GM12865 (cell line): Measurements from ENCODE around the gene FBXO47.

ENCODE experiments used
- DNase-seq: peaks from one replicate; pipeline ENCODE4 v3.0.0; 2010; ENCODE audit warnings: low read depth
- H3K4me3 ChIP-seq: 2 replicates; pipeline ENCODE4 v1.5.1; 2011; ENCODE audit warnings: mild to moderate bottlenecking, low read depth, low read length, control low read depth
- TF ChIP-seq, protein P1 (sequence below): IDR thresholded peaks from 2 replicates; pipeline ENCODE4 v1.5.1; 2011; ENCODE audit warnings: low read length, control low read depth, low read depth, inconsistent platforms; ENCODE audit not compliant: insufficient read depth; ENCODE audit errors: missing control alignments

The FBXO47 gene

GRCh38 chr17:38907930-38908675, 59.1 kb downstream of the FBXO47 start:
- TF ChIP-seq, protein P1, sequence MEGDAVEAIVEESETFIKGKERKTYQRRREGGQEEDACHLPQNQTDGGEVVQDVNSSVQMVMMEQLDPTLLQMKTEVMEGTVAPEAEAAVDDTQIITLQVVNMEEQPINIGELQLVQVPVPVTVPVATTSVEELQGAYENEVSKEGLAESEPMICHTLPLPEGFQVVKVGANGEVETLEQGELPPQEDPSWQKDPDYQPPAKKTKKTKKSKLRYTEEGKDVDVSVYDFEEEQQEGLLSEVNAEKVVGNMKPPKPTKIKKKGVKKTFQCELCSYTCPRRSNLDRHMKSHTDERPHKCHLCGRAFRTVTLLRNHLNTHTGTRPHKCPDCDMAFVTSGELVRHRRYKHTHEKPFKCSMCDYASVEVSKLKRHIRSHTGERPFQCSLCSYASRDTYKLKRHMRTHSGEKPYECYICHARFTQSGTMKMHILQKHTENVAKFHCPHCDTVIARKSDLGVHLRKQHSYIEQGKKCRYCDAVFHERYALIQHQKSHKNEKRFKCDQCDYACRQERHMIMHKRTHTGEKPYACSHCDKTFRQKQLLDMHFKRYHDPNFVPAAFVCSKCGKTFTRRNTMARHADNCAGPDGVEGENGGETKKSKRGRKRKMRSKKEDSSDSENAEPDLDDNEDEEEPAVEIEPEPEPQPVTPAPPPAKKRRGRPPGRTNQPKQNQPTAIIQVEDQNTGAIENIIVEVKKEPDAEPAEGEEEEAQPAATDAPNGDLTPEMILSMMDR: no peak
- H3K4me3 ChIP-seq: no peak overlapping the region
- no peak for DNase-seq

GRCh38 chr17:38906460-38907228, 60.6 kb downstream of the FBXO47 start:
- TF ChIP-seq, protein P1: no peak
- H3K4me3 ChIP-seq: no peak overlapping the region
- no peak for DNase-seq

- TF ChIP-seq, protein P1: no peak
- DNase-seq: no peak
- no peak overlapping the region for H3K4me3 ChIP-seq
Measured at GRCh38 chr17:38905375-38905774, 61.8 kb downstream of the FBXO47 start.

GRCh38 chr17:38904892-38905291, 62.3 kb downstream of the FBXO47 start:
- no peak for DNase-seq
- no peak overlapping the region for H3K4me3 ChIP-seq
- TF ChIP-seq, protein P1: no peak

DNA sequence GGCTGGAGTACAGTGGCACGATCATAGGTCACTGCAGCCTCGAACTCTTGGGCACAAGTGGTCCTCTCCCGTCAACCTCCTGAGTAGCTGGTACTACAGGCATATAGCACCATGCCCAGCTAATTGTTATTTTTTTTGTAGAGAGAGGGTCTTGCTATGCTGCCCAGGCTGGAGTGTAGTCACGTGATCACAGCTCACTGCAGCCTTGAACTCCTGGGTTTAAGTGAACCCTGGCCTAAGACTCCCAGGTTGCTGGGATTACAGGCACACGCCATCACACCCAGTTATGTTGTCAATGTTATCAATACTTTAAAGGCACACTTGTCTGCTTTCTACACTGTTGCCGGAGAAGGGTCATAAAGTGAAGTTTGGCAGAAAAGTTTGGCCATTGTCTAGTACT, 63.8 kb downstream of the FBXO47 start:
- H3K4me3 ChIP-seq: no peak overlapping the region
- DNase-seq: no peak
- TF ChIP-seq, protein P1: no peak

DNA sequence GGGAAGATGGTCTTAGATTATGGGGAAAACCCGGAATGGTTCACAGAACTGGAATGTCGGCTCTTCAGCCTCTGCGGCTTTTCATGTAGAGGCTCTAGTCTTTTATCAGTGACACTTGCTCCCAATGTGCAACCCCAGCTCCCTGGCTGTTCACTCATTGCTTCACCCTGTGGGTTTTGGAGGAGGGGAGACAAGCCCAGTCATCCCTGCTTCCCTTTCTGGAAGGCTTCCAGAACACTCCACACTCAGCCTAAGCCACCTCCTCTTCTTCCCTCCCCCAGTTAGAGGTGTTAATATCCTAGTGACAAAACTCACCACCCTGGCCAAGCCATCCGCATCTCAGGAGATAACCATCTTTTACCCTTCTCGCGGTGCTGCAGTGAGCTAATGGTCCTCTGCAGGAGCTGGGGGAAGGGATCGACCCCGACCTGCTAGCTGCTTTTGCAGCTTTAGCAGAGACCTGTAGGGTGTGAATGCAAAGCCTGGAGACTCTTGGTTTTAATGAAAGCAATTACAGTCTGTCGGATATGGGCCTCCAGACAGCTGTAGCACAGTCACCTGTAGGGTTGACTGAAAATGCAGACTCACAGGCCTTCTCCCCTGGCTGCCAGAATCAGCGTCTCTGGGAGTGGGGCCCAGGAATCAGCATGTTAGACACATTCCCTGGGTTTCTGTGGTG, 66.1 kb downstream of the FBXO47 start:
- H3K4me3 ChIP-seq: no peak overlapping the region
- no peak for DNase-seq

More for the DNA sequence above, 66.1 kb downstream of the FBXO47 start:
- TF ChIP-seq, protein P1: no peak
